ENCODE results near the gene SBF2. TPM values are rescaled to one million over a fixed set of nuclear protein-coding genes. Genes with fewer than 3 reads are reported as not detected.
"Not testable (repeated sequence)": the region's sequence is repeated elsewhere in the genome, so short reads cannot be mapped to it uniquely, and the experiment has no call there.

The SBF2 gene
- total RNA-seq, 1 donor from 2014 or later: 23.7 TPM

GRCh38 chr11:9969068-9969467 lies 325.0 kb downstream of the SBF2 start:
- no peak for DNase-seq (ENCODE audit: low read depth)

- DNase-seq (ENCODE audit: low read depth): no peak
These were observed 331.3 kb downstream of the SBF2 start for GRCh38 chr11:9962722-9963121.

GRCh38 chr11:9957072-9957471 lies 336.9 kb downstream of the SBF2 start:
- no peak for DNase-seq (ENCODE audit: low read depth)

GRCh38 chr11:9956483-9956882 lies 337.5 kb downstream of the SBF2 start:
- DNase-seq (ENCODE audit: low read depth): no peak

- no peak for DNase-seq (ENCODE audit: low read depth)
These were observed 338.6 kb downstream of the SBF2 start for GRCh38 chr11:9955391-9955790.

- no peak for DNase-seq (ENCODE audit: low read depth)
These were observed 339.9 kb downstream of the SBF2 start for GRCh38 chr11:9953994-9954626.

GRCh38 chr11:9952511-9953196 lies 341.4 kb downstream of the SBF2 start:
- no peak for DNase-seq (ENCODE audit: low read depth)

GRCh38 chr11:9951807-9952206 lies 342.2 kb downstream of the SBF2 start:
- DNase-seq (ENCODE audit: low read depth): no peak

GRCh38 chr11:9950462-9950861 lies 343.6 kb downstream of the SBF2 start:
- no peak for DNase-seq (ENCODE audit: low read depth)

- no peak for DNase-seq (ENCODE audit: low read depth)
These were observed 346.7 kb downstream of the SBF2 start for GRCh38 chr11:9947231-9947864.

- not testable (repeated sequence) for DNase-seq (ENCODE audit: low read depth)
These were observed 348.3 kb downstream of the SBF2 start for GRCh38 chr11:9945680-9946079.

GRCh38 chr11:9943386-9944110 lies 350.5 kb downstream of the SBF2 start:
- DNase-seq (ENCODE audit: low read depth): peak; percentile 1

- no peak for DNase-seq (ENCODE audit: low read depth)
These were observed 352.0 kb downstream of the SBF2 start for GRCh38 chr11:9941991-9942390.

- DNase-seq (ENCODE audit: low read depth): not testable (repeated sequence)
These were observed 354.9 kb downstream of the SBF2 start for GRCh38 chr11:9939150-9939549.

GRCh38 chr11:9936754-9937153 lies 357.3 kb downstream of the SBF2 start:
- no peak for DNase-seq (ENCODE audit: low read depth)

- not testable (repeated sequence) for DNase-seq (ENCODE audit: low read depth)
These were observed 361.2 kb downstream of the SBF2 start for GRCh38 chr11:9932843-9933242.

GRCh38 chr11:9930562-9931331 lies 363.3 kb downstream of the SBF2 start:
- not testable (repeated sequence) for DNase-seq (ENCODE audit: low read depth)

GRCh38 chr11:9927670-9928069 lies 366.3 kb downstream of the SBF2 start:
- DNase-seq (ENCODE audit: low read depth): no peak

- no peak for DNase-seq (ENCODE audit: low read depth)
These were observed 370.7 kb downstream of the SBF2 start for GRCh38 chr11:9923280-9923679.

- DNase-seq (ENCODE audit: low read depth): peak; percentile 17
These were observed 371.2 kb downstream of the SBF2 start for GRCh38 chr11:9922806-9923205.

- no peak for DNase-seq (ENCODE audit: low read depth)
These were observed 377.5 kb downstream of the SBF2 start for GRCh38 chr11:9916480-9916879.

Data from myocyte (in vitro differentiated cells).